RWPE2 (cell line): Measurements from ENCODE around the gene XPNPEP1.

Experiments used
- ATAC-seq: fragments of 200-7000 bp; cut with Tn5 transposase; 3 replicates; pipeline ENCODE4 v1.9.1; 2021; ENCODE audit warnings: low read depth
- DNase-seq: peaks from one replicate; pipeline ENCODE4 v3.0.0-alpha.2; 2020; ENCODE audit warnings: low spot score
- H3K27ac ChIP-seq: fragments of 450-650 bp; 2 replicates; pipeline ENCODE4 v1.5.1; 2017; ENCODE audit warnings: mild to moderate bottlenecking; ENCODE audit not compliant: poor library complexity, severe bottlenecking
- H3K27me3 ChIP-seq: fragments of 250-450 bp; sonication (Bioruptor Pico); 2 replicates; pipeline ENCODE4 v1.5.1; 2021; ENCODE audit warnings: mild to moderate bottlenecking, moderate library complexity; ENCODE audit not compliant: insufficient read depth, poor library complexity, severe bottlenecking
- H3K36me3 ChIP-seq: fragments of 250-450 bp; sonication (Bioruptor Pico); 2 replicates; pipeline ENCODE4 v1.5.1; 2020; ENCODE audit warnings: low read depth, mild to moderate bottlenecking, moderate library complexity
- H3K4me1 ChIP-seq: fragments of 250-450 bp; sonication (Bioruptor Pico); 2 replicates; pipeline ENCODE4 v1.5.1; 2021; ENCODE audit warnings: mild to moderate bottlenecking, moderate library complexity; ENCODE audit not compliant: insufficient read depth, poor library complexity, severe bottlenecking
- H3K4me3 ChIP-seq: fragments of 250-450 bp; sonication (Bioruptor Pico); 2 replicates; pipeline ENCODE4 v1.5.1; 2021; ENCODE audit warnings: mild to moderate bottlenecking, moderate library complexity; ENCODE audit not compliant: severe bottlenecking
- H3K9me3 ChIP-seq: fragments of 250-450 bp; sonication (Bioruptor Pico); 2 replicates; pipeline ENCODE4 v1.5.1; 2021; ENCODE audit warnings: mild to moderate bottlenecking, moderate library complexity; ENCODE audit not compliant: severe bottlenecking
- CTCF ChIP-seq: fragments of 450-650 bp; IDR thresholded peaks from one replicate; pipeline ENCODE4 v1.5.1; 2017; ENCODE audit warnings: mild to moderate bottlenecking, moderate library complexity; ENCODE audit not compliant: poor library complexity, severe bottlenecking

The XPNPEP1 gene

GRCh38 chr10:109915566-109915965 is 7.7 kb downstream of the XPNPEP1 start:
- ATAC-seq (no peak), DNase-seq (no peak)
- Histone ChIP-seq H3K36me3 (peaks cover 14% of the 10 kb centered on the region), H3K4me3 (no peak overlapping the region), H3K27me3 (no peaks in the 10 kb centered on the region), H3K9me3 (no peaks in the 10 kb centered on the region), H3K4me1 (peaks cover 36% of the 10 kb centered on the region), H3K27ac (peak overlapping the region; percentile 72)
- no peak for TF ChIP-seq CTCF

- Histone ChIP-seq H3K4me3 (no peak overlapping the region), H3K36me3 (peaks cover 16% of the 10 kb centered on the region), H3K27me3 (no peaks in the 10 kb centered on the region), H3K27ac (peak overlapping the region; percentile 72), H3K4me1 (peaks cover 36% of the 10 kb centered on the region), H3K9me3 (no peaks in the 10 kb centered on the region)
- peak; percentile 92 for ATAC-seq
- no peak for TF ChIP-seq CTCF
- no peak for DNase-seq
Observed at GRCh38 chr10:109914966-109915365, 8.3 kb downstream of the XPNPEP1 start.

- Histone ChIP-seq H3K27ac (peak overlapping the region; percentile 72), H3K4me1 (peaks cover 36% of the 10 kb centered on the region), H3K4me3 (no peak overlapping the region), H3K9me3 (no peaks in the 10 kb centered on the region), H3K36me3 (peaks cover 20% of the 10 kb centered on the region), H3K27me3 (no peaks in the 10 kb centered on the region)
- no peak for TF ChIP-seq CTCF
- ATAC-seq, result no peak
- DNase-seq, result no peak
Observed at GRCh38 chr10:109913306-109913892, 9.9 kb downstream of the XPNPEP1 start.

GRCh38 chr10:109912335-109913281 is 10.7 kb downstream of the XPNPEP1 start:
- H3K36me3 ChIP-seq, result peaks cover 25% of the 10 kb centered on the region
- no peak for TF ChIP-seq CTCF
- peak overlapping the region; percentile 72 for H3K27ac ChIP-seq
- no peak overlapping the region for H3K4me3 ChIP-seq
- ATAC-seq (peak; percentile 92), DNase-seq (no peak)
- H3K4me1 ChIP-seq, result peaks cover 36% of the 10 kb centered on the region
- no peaks in the 10 kb centered on the region for H3K27me3 ChIP-seq
- no peaks in the 10 kb centered on the region for H3K9me3 ChIP-seq
